ENCODE measurements around the gene AEBP1. TPM values are rescaled to one million over a fixed set of nuclear protein-coding genes. Genes with fewer than 3 reads are reported as not detected.

AEBP1 gene
- total RNA-seq, 1 experiment from 2014 or later: 30.1 TPM

- BruUV-seq (replicated peaks): no TSS peak
- TF ChIP-seq EZH2 (IDR thresholded peaks at IDR 0.05; ENCODE audit: borderline replicate concordance, low read depth, low read length, poor library complexity, severe bottlenecking): no peak
- no peak for TF ChIP-seq CTCF (conservative IDR thresholded peaks at IDR 0.05; ENCODE audit: low read depth, low read length)
- no peak for DNase-seq (ENCODE audit: low spot score)
- Histone ChIP-seq H3K4me1 (ENCODE audit: insufficient read depth, low read length, poor library complexity, severe bottlenecking) (peaks cover 3% of the 10 kb centered on the region), H3K27ac (ENCODE audit: low read depth, low read length, poor library complexity, severe bottlenecking) (no peak overlapping the region), H3K27me3 (replicated peaks; ENCODE audit: insufficient read depth, low read depth, low read length, poor library complexity) (no peaks in the 10 kb centered on the region), H3K9me3 (ENCODE audit: low read depth, low read length, poor library complexity, severe bottlenecking) (no peaks in the 10 kb centered on the region), H3K4me3 (ENCODE audit: low read depth, low read length, poor library complexity, severe bottlenecking) (no peak overlapping the region), H3K36me3 (ENCODE audit: insufficient read depth, low read length, poor library complexity, severe bottlenecking) (no peaks in the 10 kb centered on the region)
- CTCF ChIA-PET: interaction anchor here (0.7 kb wide), 1 partner anchor 21 kb away, joined by 4 read pairs; no protein-coding TSS in a partner anchor
- POLR2A ChIA-PET (ENCODE audit: low non-redundant PET): no interaction called here
- intact Hi-C loops (cut with micrococcal nuclease; ENCODE audit: unreplicated experiment): no loop called here
Measured at GRCh38 chr7:44066111-44066460, 38.1 kb upstream of the AEBP1 start.

- H3K27ac ChIP-seq (ENCODE audit: low read depth, low read length, poor library complexity, severe bottlenecking): no peak overlapping the region
- no peaks in the 10 kb centered on the region for H3K27me3 ChIP-seq (replicated peaks; ENCODE audit: insufficient read depth, low read depth, low read length, poor library complexity)
- no peaks in the 10 kb centered on the region for H3K36me3 ChIP-seq (ENCODE audit: insufficient read depth, low read length, poor library complexity, severe bottlenecking)
- DNase-seq (ENCODE audit: low spot score): no peak
- ChIA-PET POLR2A (ENCODE audit: low non-redundant PET) (no interaction called here), CTCF (interaction anchor here (0.7 kb wide), 1 partner anchor 21 kb away, joined by 4 read pairs; no protein-coding TSS in a partner anchor)
- peaks cover 3% of the 10 kb centered on the region for H3K4me1 ChIP-seq (ENCODE audit: insufficient read depth, low read length, poor library complexity, severe bottlenecking)
- no TSS peak for BruUV-seq (replicated peaks)
- H3K9me3 ChIP-seq (ENCODE audit: low read depth, low read length, poor library complexity, severe bottlenecking): no peaks in the 10 kb centered on the region
- H3K4me3 ChIP-seq (ENCODE audit: low read depth, low read length, poor library complexity, severe bottlenecking): no peak overlapping the region
- intact Hi-C loops (cut with micrococcal nuclease; ENCODE audit: unreplicated experiment): no loop called here
- TF ChIP-seq CTCF (conservative IDR thresholded peaks at IDR 0.05; ENCODE audit: low read depth, low read length): no peak
- TF ChIP-seq EZH2 (IDR thresholded peaks at IDR 0.05; ENCODE audit: borderline replicate concordance, low read depth, low read length, poor library complexity, severe bottlenecking): no peak
Measured at GRCh38 chr7:44066494-44067063, 37.6 kb upstream of the AEBP1 start.

- H3K36me3 ChIP-seq (ENCODE audit: insufficient read depth, low read length, poor library complexity, severe bottlenecking): no peaks in the 10 kb centered on the region
- TF ChIP-seq EZH2 (IDR thresholded peaks at IDR 0.05; ENCODE audit: borderline replicate concordance, low read depth, low read length, poor library complexity, severe bottlenecking) (no peak), CTCF (conservative IDR thresholded peaks at IDR 0.05; ENCODE audit: low read depth, low read length) (no peak)
- no peak for DNase-seq (ENCODE audit: low spot score)
- no TSS peak for BruUV-seq (replicated peaks)
- no peak overlapping the region for H3K4me3 ChIP-seq (ENCODE audit: low read depth, low read length, poor library complexity, severe bottlenecking)
- ChIA-PET CTCF (no interaction called here), POLR2A (ENCODE audit: low non-redundant PET) (interaction anchor here (0.6 kb wide), 2 partner anchors 38 to 658 kb away, joined by 3 read pairs; no protein-coding TSS in a partner anchor)
- H3K9me3 ChIP-seq (ENCODE audit: low read depth, low read length, poor library complexity, severe bottlenecking): no peaks in the 10 kb centered on the region
- peaks cover 3% of the 10 kb centered on the region for H3K4me1 ChIP-seq (ENCODE audit: insufficient read depth, low read length, poor library complexity, severe bottlenecking)
- intact Hi-C loops (cut with micrococcal nuclease; ENCODE audit: unreplicated experiment): no loop called here
- no peak overlapping the region for H3K27ac ChIP-seq (ENCODE audit: low read depth, low read length, poor library complexity, severe bottlenecking)
- H3K27me3 ChIP-seq (replicated peaks; ENCODE audit: insufficient read depth, low read depth, low read length, poor library complexity): no peaks in the 10 kb centered on the region
Measured at GRCh38 chr7:44067064-44067951, 36.8 kb upstream of the AEBP1 start.

Measured in A673 (cell line).